Gastroesophageal sphincter (tissue), 3 donors: Measurements from ENCODE around the gene ZNF410.

Source experiments
- POLR2AphosphoS5 ChIP-seq: sonication (generic); formaldehyde crosslinking; IDR thresholded peaks from one replicate; pipeline ENCODE4 v1.6.1; 2017; ENCODE audit warnings: antibody characterized with exemption
- TF ChIP-seq, protein P1 (sequence below), 4 experiments: fragments of 200-600 bp in 2 of 4; fragments of 450-650 bp in 2 of 4; sonication (generic) in 1 of 4; IDR thresholded peaks; one replicate each; pipeline ENCODE4 v1.5.1; 2017 to 2019; ENCODE audit warnings: antibody characterized with exemption in 4 of 4, mild to moderate bottlenecking in 2 of 4, moderate library complexity in 2 of 4

DNA sequence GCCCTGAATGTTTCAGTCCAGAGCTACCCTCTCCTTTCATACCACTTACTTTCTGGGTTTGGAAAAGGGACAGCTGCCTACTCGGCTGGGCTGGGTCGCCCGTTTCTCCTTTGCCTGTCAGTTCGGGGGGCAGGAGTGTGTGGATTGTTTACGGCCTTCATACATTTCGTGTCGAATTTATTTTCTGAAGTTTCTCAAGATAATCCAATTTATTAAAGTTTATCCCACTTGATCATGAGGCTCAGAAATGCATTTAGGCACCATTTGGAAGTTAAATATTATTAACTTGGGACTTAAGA is 608 bp downstream of the ZNF410 start:
- TF ChIP-seq POLR2AphosphoS5: no peak
- TF ChIP-seq, protein P1, sequence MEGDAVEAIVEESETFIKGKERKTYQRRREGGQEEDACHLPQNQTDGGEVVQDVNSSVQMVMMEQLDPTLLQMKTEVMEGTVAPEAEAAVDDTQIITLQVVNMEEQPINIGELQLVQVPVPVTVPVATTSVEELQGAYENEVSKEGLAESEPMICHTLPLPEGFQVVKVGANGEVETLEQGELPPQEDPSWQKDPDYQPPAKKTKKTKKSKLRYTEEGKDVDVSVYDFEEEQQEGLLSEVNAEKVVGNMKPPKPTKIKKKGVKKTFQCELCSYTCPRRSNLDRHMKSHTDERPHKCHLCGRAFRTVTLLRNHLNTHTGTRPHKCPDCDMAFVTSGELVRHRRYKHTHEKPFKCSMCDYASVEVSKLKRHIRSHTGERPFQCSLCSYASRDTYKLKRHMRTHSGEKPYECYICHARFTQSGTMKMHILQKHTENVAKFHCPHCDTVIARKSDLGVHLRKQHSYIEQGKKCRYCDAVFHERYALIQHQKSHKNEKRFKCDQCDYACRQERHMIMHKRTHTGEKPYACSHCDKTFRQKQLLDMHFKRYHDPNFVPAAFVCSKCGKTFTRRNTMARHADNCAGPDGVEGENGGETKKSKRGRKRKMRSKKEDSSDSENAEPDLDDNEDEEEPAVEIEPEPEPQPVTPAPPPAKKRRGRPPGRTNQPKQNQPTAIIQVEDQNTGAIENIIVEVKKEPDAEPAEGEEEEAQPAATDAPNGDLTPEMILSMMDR (IDR thresholded peaks at IDR 0.05): no peak
